ELF-1 (cell line): ENCODE results near the gene DDX59.

ENCODE experiments used
- DNase-seq: peaks from one replicate; pipeline ENCODE4 v3.0.0-alpha.2; 2016; ENCODE audit warnings: low read depth, low spot score

The DDX59 gene

GRCh38 chr1:200629876-200630514 lies 39.7 kb downstream of the DDX59 start:
- peak; percentile 76 for DNase-seq

- DNase-seq: no peak
These were observed 41.4 kb downstream of the DDX59 start for GRCh38 chr1:200628223-200628881.

- DNase-seq: no peak
These were observed 42.0 kb downstream of the DDX59 start for GRCh38 chr1:200627575-200628222.

DNA sequence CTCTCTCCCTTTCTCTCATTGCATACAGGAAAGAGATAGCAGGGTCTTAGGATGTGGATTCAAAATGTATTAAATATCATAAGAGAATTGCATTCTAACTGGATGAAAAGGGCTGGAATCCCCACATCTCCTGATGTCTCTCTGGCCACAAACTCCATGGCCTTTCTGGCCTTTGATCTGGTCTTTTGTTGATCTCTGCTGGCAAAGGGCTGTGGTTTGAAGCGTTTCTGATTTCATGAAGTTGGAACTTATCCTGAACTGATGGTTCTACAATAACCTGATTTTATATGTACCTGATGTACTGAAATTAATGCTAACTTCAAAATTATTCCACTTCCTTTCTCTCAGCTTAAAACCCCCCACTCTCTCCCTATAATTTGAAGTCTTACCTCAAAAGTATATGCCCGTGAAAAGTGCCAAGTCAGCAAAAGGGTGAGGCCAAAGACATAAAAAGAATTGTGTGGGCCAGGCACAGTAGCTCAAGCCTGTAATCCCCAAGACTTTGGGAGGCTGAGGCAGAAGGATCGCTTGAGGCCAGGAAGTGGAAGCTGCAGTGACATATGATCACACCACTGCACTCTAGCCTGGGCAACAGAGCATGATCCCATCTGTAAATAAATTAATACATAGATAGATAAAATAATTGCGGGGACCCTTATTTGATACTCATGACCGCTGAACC lies 42.7 kb downstream of the DDX59 start:
- no peak for DNase-seq

GRCh38 chr1:200625381-200625824 lies 44.3 kb downstream of the DDX59 start:
- no peak for DNase-seq

DNA sequence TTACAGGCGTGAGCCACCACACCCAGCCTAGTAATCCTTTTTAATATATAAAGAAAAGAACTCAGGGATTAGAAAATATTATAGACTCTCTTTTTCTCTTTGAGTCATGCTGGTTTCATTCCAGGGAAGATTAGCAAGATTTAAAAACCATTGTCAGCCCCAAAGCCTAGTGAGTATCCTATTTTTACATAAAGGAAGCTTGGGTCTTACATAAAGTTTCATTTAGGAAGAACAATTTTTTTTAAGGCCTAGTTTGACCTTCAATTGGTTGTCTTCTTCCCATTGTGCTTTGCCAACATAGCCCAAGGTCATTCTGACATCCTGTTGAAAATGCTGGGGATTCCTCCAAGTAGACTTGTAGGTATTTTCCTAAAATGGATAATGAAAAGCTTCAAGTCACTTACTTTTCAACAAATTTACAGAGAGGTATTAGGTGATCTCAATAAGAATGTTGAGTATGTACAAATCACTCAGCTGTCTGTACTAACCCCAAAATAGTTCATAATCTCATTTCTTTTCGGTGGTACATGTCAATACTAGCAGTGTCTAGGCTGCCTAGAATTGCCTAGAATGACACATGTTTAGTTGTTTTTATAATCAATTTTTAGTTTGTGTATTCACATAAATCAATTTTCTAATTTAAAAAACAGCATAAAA lies 44.9 kb downstream of the DDX59 start:
- DNase-seq: no peak

DNA sequence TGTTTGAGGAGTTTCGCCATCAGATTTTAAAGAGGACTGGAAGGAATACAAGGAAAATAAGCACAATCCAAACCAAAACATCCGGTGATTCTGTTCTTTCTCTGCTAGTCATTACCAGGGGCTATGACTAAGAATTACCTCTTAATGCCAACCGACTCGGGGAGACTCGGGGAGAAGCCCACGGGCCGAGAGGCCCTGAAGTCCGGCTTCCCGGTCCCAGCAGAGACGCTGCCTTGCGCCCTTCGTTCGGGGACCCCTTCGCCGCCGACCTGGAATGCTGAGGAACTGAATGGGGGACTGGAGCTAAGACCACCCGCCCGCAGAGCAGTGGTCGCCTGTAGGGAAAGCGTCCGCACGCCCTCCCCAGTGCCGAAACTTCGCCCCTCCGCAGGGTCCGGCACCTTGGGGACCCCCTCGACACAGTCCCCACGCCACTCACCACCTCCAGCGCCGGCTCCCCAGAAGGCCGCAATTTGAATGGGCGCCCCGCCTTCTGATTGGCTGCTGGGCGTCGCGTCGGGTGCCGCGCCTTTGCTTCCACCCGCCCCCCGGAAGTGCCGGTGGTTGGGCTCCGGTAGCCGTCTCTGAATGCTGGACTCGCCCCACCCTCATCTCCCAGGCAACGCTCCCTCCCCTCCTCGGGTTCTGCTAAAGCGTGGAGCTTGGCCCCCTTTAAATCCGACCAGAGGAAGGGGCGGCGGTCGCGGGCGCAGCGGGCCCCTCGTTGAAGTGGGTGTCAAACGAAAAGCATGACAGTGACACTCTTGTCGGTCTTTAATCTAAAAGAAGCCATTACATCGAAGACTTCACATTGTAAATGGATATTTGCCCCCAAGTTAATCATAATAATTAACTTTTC lies 49.2 kb downstream of the DDX59 start, which contains the start of gene KIF14:
TSS of gene KIF14 (minus strand) at position 479 of the 859 bp plus-strand sequence. CDS start 2,028 bp downstream, outside the sequence.
- peak; percentile 97 for DNase-seq

DNA sequence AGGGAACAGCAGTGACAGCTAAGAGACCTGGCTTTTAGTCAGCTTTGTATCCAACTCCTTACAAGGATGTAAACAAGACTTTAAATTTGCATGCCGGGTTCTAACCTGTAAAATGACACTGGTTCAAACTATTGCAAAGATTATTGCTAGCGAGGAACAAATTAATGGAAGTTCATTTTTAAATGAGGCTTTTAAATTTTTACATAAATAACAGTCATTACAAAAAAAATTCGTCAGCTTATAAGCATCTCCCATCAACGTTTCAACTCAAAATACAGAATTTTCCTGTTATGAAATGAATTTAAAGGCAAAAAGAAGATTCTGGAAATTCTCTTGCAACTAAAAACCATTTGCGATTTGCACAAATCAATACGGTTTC lies 49.8 kb downstream of the DDX59 start:
- no peak for DNase-seq

GRCh38 chr1:200610846-200611245 lies 58.9 kb downstream of the DDX59 start:
- DNase-seq: no peak

GRCh38 chr1:200602632-200603031 lies 67.1 kb downstream of the DDX59 start:
- DNase-seq: no peak
